ENCODE results near the gene SPDEF. TPM values are rescaled to one million over a fixed set of nuclear protein-coding genes. Genes with fewer than 3 reads are reported as not detected.

Gene SPDEF
- total and polyA plus RNA-seq, 2 of the 13 experiments (the other 11 are each of a cell fraction or from before 2014, with no cell fraction given) = not detected

GRCh38 chr6:34602318-34603111 is 46.4 kb upstream of the SPDEF start (continued):
- TF ChIP-seq NFIB (CRISPR knock-in tag; IDR thresholded peaks at IDR 0.05; ENCODE audit: borderline replicate concordance) = no peak
- TF ChIP-seq ZNF253 (CRISPR knock-in tag; IDR thresholded peaks at IDR 0.05; ENCODE audit: borderline replicate concordance) = no peak
- peak; percentile 28; the same call in 1 of the 2 replicates for TF ChIP-seq ZNF331 (CRISPR knock-in tag; IDR thresholded peaks at IDR 0.05)
- TF ChIP-seq FOSL2 (CRISPR knock-in tag; IDR thresholded peaks at IDR 0.05) = peak; percentile 97
- TF ChIP-seq, protein P1, sequence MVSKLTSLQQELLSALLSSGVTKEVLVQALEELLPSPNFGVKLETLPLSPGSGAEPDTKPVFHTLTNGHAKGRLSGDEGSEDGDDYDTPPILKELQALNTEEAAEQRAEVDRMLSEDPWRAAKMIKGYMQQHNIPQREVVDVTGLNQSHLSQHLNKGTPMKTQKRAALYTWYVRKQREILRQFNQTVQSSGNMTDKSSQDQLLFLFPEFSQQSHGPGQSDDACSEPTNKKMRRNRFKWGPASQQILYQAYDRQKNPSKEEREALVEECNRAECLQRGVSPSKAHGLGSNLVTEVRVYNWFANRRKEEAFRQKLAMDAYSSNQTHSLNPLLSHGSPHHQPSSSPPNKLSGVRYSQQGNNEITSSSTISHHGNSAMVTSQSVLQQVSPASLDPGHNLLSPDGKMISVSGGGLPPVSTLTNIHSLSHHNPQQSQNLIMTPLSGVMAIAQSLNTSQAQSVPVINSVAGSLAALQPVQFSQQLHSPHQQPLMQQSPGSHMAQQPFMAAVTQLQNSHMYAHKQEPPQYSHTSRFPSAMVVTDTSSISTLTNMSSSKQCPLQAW (CRISPR knock-in tag; IDR thresholded peaks at IDR 0.05) = peak; percentile 35; the same call in 1 of the 2 replicates
- TF ChIP-seq ZNF577 (CRISPR knock-in tag; IDR thresholded peaks at IDR 0.05; ENCODE audit: borderline replicate concordance, low read depth) = no peak
- TF ChIP-seq SALL1 (CRISPR knock-in tag; IDR thresholded peaks at IDR 0.05) = peak; percentile 44; the same call in 1 of the 2 replicates
- 0 out of 2 replicates have a peak, but pooled peaks have one; percentile 57 for TF ChIP-seq ZNF784 (CRISPR knock-in tag; IDR thresholded peaks at IDR 0.05; ENCODE audit: borderline replicate concordance)
- no peak for TF ChIP-seq ZBTB26 (CRISPR knock-in tag; IDR thresholded peaks at IDR 0.05; ENCODE audit: borderline replicate concordance)
- no peak for TF ChIP-seq HNRNPK (IDR thresholded peaks at IDR 0.05; ENCODE audit: low read depth, low read length, poor library complexity, severe bottlenecking)
- TF ChIP-seq, protein P2, sequence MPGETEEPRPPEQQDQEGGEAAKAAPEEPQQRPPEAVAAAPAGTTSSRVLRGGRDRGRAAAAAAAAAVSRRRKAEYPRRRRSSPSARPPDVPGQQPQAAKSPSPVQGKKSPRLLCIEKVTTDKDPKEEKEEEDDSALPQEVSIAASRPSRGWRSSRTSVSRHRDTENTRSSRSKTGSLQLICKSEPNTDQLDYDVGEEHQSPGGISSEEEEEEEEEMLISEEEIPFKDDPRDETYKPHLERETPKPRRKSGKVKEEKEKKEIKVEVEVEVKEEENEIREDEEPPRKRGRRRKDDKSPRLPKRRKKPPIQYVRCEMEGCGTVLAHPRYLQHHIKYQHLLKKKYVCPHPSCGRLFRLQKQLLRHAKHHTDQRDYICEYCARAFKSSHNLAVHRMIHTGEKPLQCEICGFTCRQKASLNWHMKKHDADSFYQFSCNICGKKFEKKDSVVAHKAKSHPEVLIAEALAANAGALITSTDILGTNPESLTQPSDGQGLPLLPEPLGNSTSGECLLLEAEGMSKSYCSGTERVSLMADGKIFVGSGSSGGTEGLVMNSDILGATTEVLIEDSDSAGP (CRISPR knock-in tag; IDR thresholded peaks at IDR 0.05; ENCODE audit: borderline replicate concordance) = no peak
- TF ChIP-seq ZNF782 (CRISPR knock-in tag; IDR thresholded peaks at IDR 0.05; ENCODE audit: borderline replicate concordance) = 0 out of 2 replicates have a peak, but pooled peaks have one; percentile 39
- TF ChIP-seq RELA (CRISPR knock-in tag; IDR thresholded peaks at IDR 0.05) = no peak
- no peak for TF ChIP-seq NR2F6 (IDR thresholded peaks at IDR 0.05)
- TF ChIP-seq NR2F6 (CRISPR knock-in tag; IDR thresholded peaks at IDR 0.05) = peak; percentile 22; the same call in 1 of the 2 replicates
- 0 out of 2 replicates have a peak, but pooled peaks have one; percentile 47 for TF ChIP-seq HOMEZ (CRISPR knock-in tag; IDR thresholded peaks at IDR 0.05; ENCODE audit: low read depth)
- 0 out of 2 replicates have a peak, but pooled peaks have one; percentile 22 for TF ChIP-seq NFKBIZ (CRISPR knock-in tag; IDR thresholded peaks at IDR 0.05)
- peak; percentile 58; the same call in 1 of the 2 replicates for TF ChIP-seq ZNF879 (CRISPR knock-in tag; IDR thresholded peaks at IDR 0.05)
- no peak for TF ChIP-seq EED (CRISPR knock-in tag; IDR thresholded peaks at IDR 0.05)

Data from HepG2 (cell line).